HCT116 (cell line): ENCODE results near the gene COASY. TPM values are rescaled to one million over a fixed set of nuclear protein-coding genes. Genes with fewer than 3 reads are reported as not detected.

Experiments used
- ATAC-seq: fragments of 200-7000 bp; cut with Tn5 transposase; 2 replicates; pipeline ENCODE4 v1.9.1; 2020; ENCODE audit warnings: mild to moderate bottlenecking, moderate library complexity
- BruUV-seq: library from RNA; stranded (reverse); fragments of 400-500 nt; replicated peaks from 2 replicates; lab custom pipeline; 2021; lab: Mats Ljungman, UMichigan
- CTCF ChIA-PET: fragments of 300-600 bp; sonication (Branson Sonifier 250); formaldehyde crosslinking; loops from one replicate; lab custom pipeline; 2021; ENCODE audit warnings: antibody characterized with exemption; lab: Charles Lee
- POLR2A ChIA-PET: fragments of 300-600, 350-600 bp; sonication (Branson Sonifier 250); formaldehyde crosslinking; loops from one replicate; lab custom pipeline; 2021; ENCODE audit warnings: antibody characterized with exemption; lab: Charles Lee
- RAD21 ChIA-PET, 2 experiments: fragments of 300-600 bp; sonication (Branson Sonifier 250); formaldehyde crosslinking; loops; one replicate each; lab custom pipeline; 2023; ENCODE audit warnings: low total read pairs in 2 of 2; ENCODE audit not compliant: uncharacterized antibody in 2 of 2, unreplicated experiment in 2 of 2, low non-redundant PET in 1 of 2; lab: Charles Lee
- DNase-seq: peaks from one replicate; pipeline ENCODE4 v3.0.0-alpha.2; 2010; ENCODE audit warnings: low read depth, low spot score
- H2AFZ ChIP-seq: fragments of 200-600 bp; shearing (Covaris generic), sonication (generic); 2 replicates; pipeline ENCODE4 v1.6.1; 2017; ENCODE audit warnings: low read depth, mixed run types, mixed read lengths, antibody characterized with exemption, low read length; ENCODE audit not compliant: poor library complexity, severe bottlenecking
- H3K27ac ChIP-seq: 2 replicates; pipeline ENCODE4 v1.5.1; 2012; ENCODE audit warnings: low read depth, low read length
- H3K27me3 ChIP-seq: fragments of 200-600 bp; sonication (generic); 2 replicates; pipeline ENCODE4 v1.6.1; 2016; ENCODE audit warnings: mixed run types, low read length, mixed read lengths; ENCODE audit not compliant: insufficient read depth
- H3K36me3 ChIP-seq, 2 experiments: fragments of 200-500 bp in 1 of 2; fragments of 200-600 bp in 1 of 2; sonication (Bioruptor generic) in 1 of 2; sonication (generic) in 1 of 2; 2 replicates each; pipeline versions ENCODE4 v1.5.1 to v1.6.1; 2014 to 2016; ENCODE audit warnings: low read length in 2 of 2, inconsistent platforms in 1 of 2, mixed read lengths in 1 of 2, mixed run types in 1 of 2; ENCODE audit not compliant: insufficient read depth in 2 of 2, control insufficient read depth in 1 of 2
- H3K4me1 ChIP-seq, 2 experiments: fragments of 200-600 bp in 1 of 2; sonication (generic) in 1 of 2; 2 replicates each; pipeline versions ENCODE4 v1.5.1 to v1.6.1; 2012 to 2017; ENCODE audit warnings: low read length in 2 of 2, inconsistent platforms in 1 of 2, mild to moderate bottlenecking in 1 of 2, mixed read lengths in 1 of 2, mixed run types in 1 of 2, moderate library complexity in 1 of 2; ENCODE audit not compliant: insufficient read depth in 2 of 2, control insufficient read depth in 1 of 2
- H3K4me2 ChIP-seq: fragments of 200-600 bp; sonication (generic); 2 replicates; pipeline ENCODE4 v1.6.1; 2017; ENCODE audit warnings: mixed run types, low read length, mixed read lengths
- H3K4me3 ChIP-seq, 2 experiments: fragments of 200-600 bp in 1 of 2; sonication (generic) in 1 of 2; replicated peaks in 1 of 2; 2 replicates each; pipeline ENCODE4 v1.5.1; 2011 to 2016; ENCODE audit warnings: low read length in 2 of 2, control low read depth in 1 of 2, low read depth in 1 of 2, mild to moderate bottlenecking in 1 of 2, mixed read lengths in 1 of 2, mixed run types in 1 of 2
- H3K79me2 ChIP-seq: fragments of 200-600 bp; sonication (generic); 2 replicates; pipeline ENCODE4 v1.6.1; 2017; ENCODE audit warnings: mild to moderate bottlenecking, mixed run types, low read length, moderate library complexity, mixed read lengths; ENCODE audit not compliant: insufficient read depth
- H3K9ac ChIP-seq: fragments of 200-600 bp; sonication (generic); 2 replicates; pipeline ENCODE4 v1.6.1; 2016; ENCODE audit warnings: low read length, mixed read lengths
- H3K9me2 ChIP-seq: fragments of 200-600 bp; sonication (generic), shearing (Covaris generic); 2 replicates; pipeline ENCODE4 v1.6.1; 2017; ENCODE audit warnings: mixed run types, mild to moderate bottlenecking, moderate library complexity; ENCODE audit not compliant: insufficient read depth
- H3K9me3 ChIP-seq, 2 experiments: fragments of 200-500 bp in 1 of 2; fragments of 200-600 bp in 1 of 2; sonication (Bioruptor generic) in 1 of 2; sonication (generic) in 1 of 2; 2 replicates each; pipeline ENCODE4 v1.6.1; 2014 to 2017; ENCODE audit warnings: low read length in 2 of 2, mixed read lengths in 2 of 2, inconsistent platforms in 1 of 2, low read depth in 1 of 2, mild to moderate bottlenecking in 1 of 2, mixed run types in 1 of 2, moderate library complexity in 1 of 2; ENCODE audit not compliant: control insufficient read depth in 1 of 2, insufficient read depth in 1 of 2
- H4K20me1 ChIP-seq: fragments of 200-600 bp; sonication (generic), shearing (Covaris generic); 2 replicates; pipeline ENCODE4 v1.6.1; 2017; ENCODE audit warnings: mixed run types, mild to moderate bottlenecking, moderate library complexity; ENCODE audit not compliant: insufficient read depth
- CBX3 ChIP-seq: IDR thresholded peaks from 2 replicates; pipeline ENCODE4 v1.6.1; 2012; ENCODE audit warnings: low read depth
- EGR1 ChIP-seq: IDR thresholded peaks from 2 replicates; pipeline ENCODE4 v1.6.1; 2012; ENCODE audit warnings: low read depth
- ELF1 ChIP-seq: IDR thresholded peaks from 2 replicates; pipeline ENCODE4 v1.6.1; 2012; ENCODE audit warnings: low read depth, borderline replicate concordance
- EZH2 ChIP-seq: fragments of 200-600 bp; sonication (generic); IDR thresholded peaks from 2 replicates; pipeline ENCODE4 v1.6.1; 2017; ENCODE audit warnings: antibody characterized with exemption, mixed run types
- EZH2phosphoT487 ChIP-seq: fragments of 200-600 bp; IDR thresholded peaks from 2 replicates; pipeline ENCODE4 v1.6.1; 2018; ENCODE audit warnings: antibody characterized with exemption, borderline replicate concordance
- JUND ChIP-seq: IDR thresholded peaks from 2 replicates; pipeline ENCODE4 v1.6.1; 2012
- RAD21 ChIP-seq: IDR thresholded peaks from 2 replicates; pipeline ENCODE4 v1.6.1; 2012; ENCODE audit warnings: low read depth, mild to moderate bottlenecking
- SIN3A ChIP-seq: IDR thresholded peaks from 2 replicates; pipeline ENCODE4 v1.6.1; 2012; ENCODE audit warnings: low read depth
- SRF ChIP-seq: IDR thresholded peaks from 2 replicates; pipeline ENCODE4 v1.6.1; 2012; ENCODE audit warnings: low read depth
- TCF7L2 ChIP-seq: IDR thresholded peaks from 2 replicates; pipeline ENCODE4 v1.7.0; 2011; ENCODE audit warnings: borderline replicate concordance, inconsistent platforms; ENCODE audit not compliant: insufficient read depth, insufficient read length; ENCODE audit errors: extremely low read depth
- YY1 ChIP-seq: IDR thresholded peaks from 2 replicates; pipeline ENCODE4 v1.6.1; 2011; ENCODE audit warnings: low read length, low read depth, moderate library complexity, mild to moderate bottlenecking; ENCODE audit not compliant: insufficient replicate concordance; ENCODE audit errors: extremely low read depth
- ZFX ChIP-seq: fragments of 450-650 bp; IDR thresholded peaks from 2 replicates; pipeline ENCODE4 v1.6.1; 2017
- ZNF274 ChIP-seq: fragments of 200-500 bp; sonication (Bioruptor generic); IDR thresholded peaks from 2 replicates; pipeline ENCODE4 v1.6.1; 2014; ENCODE audit warnings: mild to moderate bottlenecking, low read depth, low read length, inconsistent platforms
- intact Hi-C: fragments of 100-400 bp; cut with micrococcal nuclease; formaldehyde crosslinking; loops from 2 replicates; pipeline ENCODE4 v1.10.0; 2022
- total RNA-seq: library from RNA; stranded (reverse); gene quantifications from one replicate; pipeline ENCODE4 v1.2.1, GENCODE V29; 2021; ENCODE audit not compliant: unreplicated experiment
- TF ChIP-seq, protein P1 (sequence below), 3 experiments: fragments of 200-600 bp in 1 of 3; sonication (generic) in 1 of 3; IDR thresholded peaks in 2 of 3; conservative IDR thresholded peaks in 1 of 3; 2 replicates each; pipeline ENCODE4 v1.5.1; 2012 to 2017; ENCODE audit warnings: low read depth in 2 of 3, low read length in 2 of 3, antibody characterized with exemption in 1 of 3, borderline replicate concordance in 1 of 3, control low read depth in 1 of 3, mild to moderate bottlenecking in 1 of 3, mixed read lengths in 1 of 3, mixed run types in 1 of 3, moderate library complexity in 1 of 3; ENCODE audit not compliant: insufficient read depth in 1 of 3
- TF ChIP-seq, protein P2 (sequence below): IDR thresholded peaks from 2 replicates; pipeline ENCODE4 v1.6.1; 2012
- TF ChIP-seq, protein P3 (sequence below): IDR thresholded peaks from 2 replicates; pipeline ENCODE4 v1.6.1; 2012

The COASY gene
- total RNA-seq, 1 experiment from 2014 or later: 137 TPM

DNA sequence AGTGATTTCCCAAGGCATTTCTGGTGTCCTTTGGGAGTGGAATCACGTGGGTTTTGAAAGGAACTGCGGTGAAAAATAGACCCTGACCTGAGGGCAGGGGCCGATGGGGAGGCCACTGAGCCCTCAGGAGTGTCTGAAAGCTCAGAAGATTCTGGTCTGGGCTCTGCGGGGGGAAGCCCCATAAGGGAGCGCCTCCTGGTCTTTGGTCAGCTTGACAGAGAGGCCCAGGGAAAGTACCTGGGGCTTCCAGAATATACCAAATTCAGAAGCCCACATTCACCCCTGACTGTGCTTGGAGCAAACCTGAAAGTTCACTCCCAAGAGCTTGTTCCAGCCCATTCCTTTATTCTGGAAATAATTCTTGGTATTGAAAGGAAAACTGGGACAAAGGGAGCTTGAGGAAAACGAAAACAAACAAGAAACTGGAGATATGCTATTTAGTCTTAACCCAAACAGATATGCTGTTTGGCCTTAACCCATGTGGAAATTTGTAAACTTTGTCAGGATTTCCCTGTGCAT is 49.2 kb upstream of the COASY start:
- Histone ChIP-seq H4K20me1 (no peaks in the 10 kb centered on the region), H3K36me3 (peaks cover 9 to 13% of the 10 kb centered on the region in 2 experiments; a peak in 3 of 4 replicates), H3K4me1 (peaks cover 2 to 7% of the 10 kb centered on the region in 2 experiments), H3K9me2 (no peaks in the 10 kb centered on the region), H3K4me3 (no peak overlapping the region), H3K27me3 (no peaks in the 10 kb centered on the region), H2AFZ (no peak overlapping the region), H3K9me3 (no peaks in the 10 kb centered on the region), H3K79me2 (no peaks in the 10 kb centered on the region), H3K27ac (no peak overlapping the region), H3K9ac (no peak overlapping the region), H3K4me2 (no peak overlapping the region)
- DNase-seq (no peak), ATAC-seq (no peak)
- ChIA-PET CTCF (no interaction called here), POLR2A (no interaction called here), RAD21 (no interaction called here)
- intact Hi-C loops: no loop called here
- TF ChIP-seq SRF: no peak
- TF ChIP-seq EGR1: no peak
- TF ChIP-seq, protein P1, sequence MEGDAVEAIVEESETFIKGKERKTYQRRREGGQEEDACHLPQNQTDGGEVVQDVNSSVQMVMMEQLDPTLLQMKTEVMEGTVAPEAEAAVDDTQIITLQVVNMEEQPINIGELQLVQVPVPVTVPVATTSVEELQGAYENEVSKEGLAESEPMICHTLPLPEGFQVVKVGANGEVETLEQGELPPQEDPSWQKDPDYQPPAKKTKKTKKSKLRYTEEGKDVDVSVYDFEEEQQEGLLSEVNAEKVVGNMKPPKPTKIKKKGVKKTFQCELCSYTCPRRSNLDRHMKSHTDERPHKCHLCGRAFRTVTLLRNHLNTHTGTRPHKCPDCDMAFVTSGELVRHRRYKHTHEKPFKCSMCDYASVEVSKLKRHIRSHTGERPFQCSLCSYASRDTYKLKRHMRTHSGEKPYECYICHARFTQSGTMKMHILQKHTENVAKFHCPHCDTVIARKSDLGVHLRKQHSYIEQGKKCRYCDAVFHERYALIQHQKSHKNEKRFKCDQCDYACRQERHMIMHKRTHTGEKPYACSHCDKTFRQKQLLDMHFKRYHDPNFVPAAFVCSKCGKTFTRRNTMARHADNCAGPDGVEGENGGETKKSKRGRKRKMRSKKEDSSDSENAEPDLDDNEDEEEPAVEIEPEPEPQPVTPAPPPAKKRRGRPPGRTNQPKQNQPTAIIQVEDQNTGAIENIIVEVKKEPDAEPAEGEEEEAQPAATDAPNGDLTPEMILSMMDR (IDR thresholded peaks at IDR 0.05 in 2 of 3, conservative IDR thresholded peaks at IDR 0.05 in 1 of 3; ENCODE audit: borderline replicate concordance in 1 of 3, insufficient read depth in 1 of 3, low read depth in 2 of 3, low read length in 2 of 3): no peak
- no peak for TF ChIP-seq JUND
- TF ChIP-seq TCF7L2: no peak
- TF ChIP-seq YY1: no peak
- TF ChIP-seq EZH2: no peak
- TF ChIP-seq ZNF274: no peak
- no peak for TF ChIP-seq SIN3A
- no peak for TF ChIP-seq ZFX
- TF ChIP-seq CBX3: no peak
- TF ChIP-seq, protein P2, sequence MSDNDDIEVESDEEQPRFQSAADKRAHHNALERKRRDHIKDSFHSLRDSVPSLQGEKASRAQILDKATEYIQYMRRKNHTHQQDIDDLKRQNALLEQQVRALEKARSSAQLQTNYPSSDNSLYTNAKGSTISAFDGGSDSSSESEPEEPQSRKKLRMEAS: no peak
- no peak for TF ChIP-seq RAD21
- TF ChIP-seq EZH2phosphoT487: no peak
- TF ChIP-seq, protein P3, sequence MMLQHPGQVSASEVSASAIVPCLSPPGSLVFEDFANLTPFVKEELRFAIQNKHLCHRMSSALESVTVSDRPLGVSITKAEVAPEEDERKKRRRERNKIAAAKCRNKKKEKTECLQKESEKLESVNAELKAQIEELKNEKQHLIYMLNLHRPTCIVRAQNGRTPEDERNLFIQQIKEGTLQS: no peak
- no peak for TF ChIP-seq ELF1
- BruUV-seq: no TSS peak
